ENCODE measurements around the gene NSUN5.
"Not testable (repeated sequence)": the region's sequence is repeated elsewhere in the genome, so short reads cannot be mapped to it uniquely, and the experiment has no call there.

NSUN5 gene

GRCh38 chr7:73325424-73325823, 16.8 kb upstream of the NSUN5 start:
- not testable (repeated sequence) for DNase-seq (ENCODE audit: low spot score)

DNA sequence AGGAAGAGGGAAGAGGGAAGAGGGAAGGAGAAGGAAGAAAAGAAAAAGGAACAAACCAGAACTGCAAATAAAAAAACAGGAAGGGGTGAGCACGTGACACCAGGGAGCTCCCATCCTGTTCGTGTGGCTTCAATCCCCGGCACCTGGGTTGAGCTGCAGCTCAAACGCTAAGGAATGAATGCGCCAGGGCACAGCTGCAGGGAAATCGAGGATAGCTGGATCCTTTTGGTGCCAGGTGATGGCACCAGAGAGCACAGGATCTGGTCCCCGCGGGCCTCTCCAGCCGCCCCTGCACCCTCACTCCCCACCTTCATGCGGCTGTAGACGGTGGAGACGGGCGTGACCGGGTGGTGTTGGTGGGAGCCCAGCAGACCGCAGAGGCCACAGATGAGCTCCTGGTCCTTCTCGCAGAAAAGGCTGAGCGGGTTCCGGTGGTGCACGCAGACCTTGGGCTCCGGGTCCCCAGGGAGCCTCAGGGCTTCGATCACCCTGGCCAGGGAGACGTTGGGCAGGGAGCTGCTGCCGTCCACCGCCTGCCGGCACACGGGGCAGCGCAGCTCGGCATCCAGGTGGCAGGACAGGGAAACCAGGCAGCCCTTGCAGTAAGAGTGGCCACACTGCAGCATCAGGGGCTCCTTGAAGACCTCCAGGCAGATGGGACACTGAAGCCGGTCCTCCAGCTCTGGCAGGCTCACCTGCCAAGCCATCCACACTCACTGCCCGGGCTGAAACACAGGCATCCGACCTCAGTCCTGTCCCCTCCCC, 15.6 kb upstream of the NSUN5 start:
- DNase-seq (ENCODE audit: low spot score) = peak; percentile 54

- not testable (repeated sequence) for DNase-seq (ENCODE audit: low spot score)
Observed at GRCh38 chr7:73323434-73324080, 14.9 kb upstream of the NSUN5 start.

- DNase-seq (ENCODE audit: low spot score) = not testable (repeated sequence)
Observed at GRCh38 chr7:73320009-73320408, 11.4 kb upstream of the NSUN5 start.

DNA sequence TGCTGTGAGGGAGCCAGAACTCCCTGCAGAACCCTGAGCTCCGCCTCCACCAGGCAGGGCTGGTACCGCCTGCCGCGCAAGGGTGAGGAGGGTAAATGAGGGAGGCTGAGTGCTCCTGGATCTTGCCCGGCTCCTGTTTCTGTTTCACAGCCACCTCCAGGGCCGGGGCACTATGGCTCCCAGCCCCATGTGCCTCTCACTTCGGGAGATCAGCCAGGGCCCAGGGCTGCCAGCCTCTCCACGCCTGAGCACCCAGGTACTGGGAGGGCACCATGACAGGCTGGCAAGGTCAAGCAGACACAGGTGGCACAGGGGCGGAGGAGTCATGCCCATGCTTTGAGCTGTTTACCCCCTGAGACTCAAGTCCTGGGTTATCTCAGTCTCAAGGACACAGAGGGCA, 10.9 kb upstream of the NSUN5 start:
- not testable (repeated sequence) for DNase-seq (ENCODE audit: low spot score)

GRCh38 chr7:73318656-73319204, 10.1 kb upstream of the NSUN5 start:
- DNase-seq (ENCODE audit: low spot score) = not testable (repeated sequence)

- no peak for DNase-seq (ENCODE audit: low spot score)
Observed at GRCh38 chr7:73316521-73316920, 7.9 kb upstream of the NSUN5 start.

DNA sequence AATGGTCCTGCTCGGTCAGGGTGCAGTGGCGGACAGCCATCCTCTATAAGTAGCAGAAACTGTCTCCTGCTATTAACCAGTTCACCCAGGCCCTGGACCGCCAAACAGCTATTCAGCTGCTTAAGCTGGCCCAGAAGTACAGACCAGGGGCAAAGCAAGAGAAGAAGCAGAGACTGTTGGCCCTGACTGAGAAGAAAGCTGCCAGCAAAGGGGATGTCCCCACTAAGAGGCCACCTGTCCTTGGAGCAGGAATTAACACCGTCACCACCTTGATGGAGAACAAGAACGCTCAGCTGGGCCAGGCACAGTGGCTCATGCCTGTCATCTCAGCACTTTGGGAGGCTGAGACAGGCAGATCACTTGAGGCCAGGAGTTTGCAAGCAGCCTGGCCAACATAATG, 5.6 kb upstream of the NSUN5 start:
- no peak for DNase-seq (ENCODE audit: low spot score)

DNA sequence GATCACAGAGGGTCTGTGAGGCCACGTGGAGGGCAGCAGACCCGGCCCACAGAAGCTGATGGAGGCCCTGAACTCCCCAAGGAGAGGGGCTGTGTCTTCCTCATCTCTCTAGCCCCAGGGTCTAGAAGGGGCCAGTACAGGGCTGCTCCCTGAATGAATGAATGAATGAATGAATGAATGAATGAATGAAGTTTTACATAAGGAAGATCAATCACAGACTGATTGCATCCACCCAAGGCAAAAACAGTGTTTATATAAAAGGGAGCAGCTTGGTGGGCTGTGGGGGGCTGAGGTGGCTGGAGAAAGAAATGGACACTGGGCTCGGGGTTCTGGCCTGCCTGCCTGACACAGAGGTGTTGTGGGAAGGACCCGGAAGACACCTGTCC, 4.9 kb upstream of the NSUN5 start:
- no peak for DNase-seq (ENCODE audit: low spot score)

GRCh38 chr7:73312831-73313520, 4.3 kb upstream of the NSUN5 start:
- no peak for DNase-seq (ENCODE audit: low spot score)

DNA sequence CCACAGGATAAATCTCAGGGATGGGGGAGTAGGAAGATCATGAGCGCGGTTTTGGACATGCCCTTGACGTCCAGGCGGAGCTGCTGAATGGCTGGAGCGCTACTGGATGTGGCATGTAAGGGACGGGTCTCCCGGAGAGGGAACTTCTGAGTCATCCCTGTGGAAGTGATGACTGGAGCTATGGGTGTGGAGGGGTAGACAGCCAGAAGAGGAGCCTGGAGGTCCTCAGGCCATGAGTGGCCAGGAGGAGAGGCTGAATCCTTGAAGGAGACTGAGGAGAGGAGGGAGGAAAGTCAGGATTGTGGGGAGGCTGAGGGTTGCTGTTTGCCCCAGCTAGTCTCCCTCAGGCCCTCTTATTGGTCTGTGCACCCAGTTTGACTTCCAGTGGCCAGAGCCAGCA, 2.8 kb upstream of the NSUN5 start:
- not testable (repeated sequence) for DNase-seq (ENCODE audit: low spot score)

- no peak for DNase-seq (ENCODE audit: low spot score)
Observed at GRCh38 chr7:73308074-73308664, 457 bp downstream of the NSUN5 start.

DNA sequence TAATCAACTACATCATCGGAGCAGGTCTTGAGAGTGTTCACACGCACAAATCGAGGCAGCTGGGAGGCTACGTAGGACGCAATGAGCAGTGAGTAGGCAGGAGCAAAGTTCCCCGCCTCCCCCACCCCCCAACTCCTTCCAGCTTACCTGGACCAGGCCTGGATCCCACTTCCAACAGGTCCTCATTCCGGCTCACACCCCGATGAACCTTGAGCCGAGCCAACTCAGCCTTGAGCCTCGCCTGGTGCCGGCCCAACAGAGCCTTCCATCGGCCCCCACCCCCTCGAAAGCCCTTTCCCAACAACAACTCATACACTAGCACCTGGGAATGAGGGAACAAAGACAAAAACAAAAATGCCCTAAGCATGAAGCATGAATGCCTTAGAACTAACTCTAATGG, 1.2 kb downstream of the NSUN5 start:
- DNase-seq (ENCODE audit: low spot score) = no peak

DNA sequence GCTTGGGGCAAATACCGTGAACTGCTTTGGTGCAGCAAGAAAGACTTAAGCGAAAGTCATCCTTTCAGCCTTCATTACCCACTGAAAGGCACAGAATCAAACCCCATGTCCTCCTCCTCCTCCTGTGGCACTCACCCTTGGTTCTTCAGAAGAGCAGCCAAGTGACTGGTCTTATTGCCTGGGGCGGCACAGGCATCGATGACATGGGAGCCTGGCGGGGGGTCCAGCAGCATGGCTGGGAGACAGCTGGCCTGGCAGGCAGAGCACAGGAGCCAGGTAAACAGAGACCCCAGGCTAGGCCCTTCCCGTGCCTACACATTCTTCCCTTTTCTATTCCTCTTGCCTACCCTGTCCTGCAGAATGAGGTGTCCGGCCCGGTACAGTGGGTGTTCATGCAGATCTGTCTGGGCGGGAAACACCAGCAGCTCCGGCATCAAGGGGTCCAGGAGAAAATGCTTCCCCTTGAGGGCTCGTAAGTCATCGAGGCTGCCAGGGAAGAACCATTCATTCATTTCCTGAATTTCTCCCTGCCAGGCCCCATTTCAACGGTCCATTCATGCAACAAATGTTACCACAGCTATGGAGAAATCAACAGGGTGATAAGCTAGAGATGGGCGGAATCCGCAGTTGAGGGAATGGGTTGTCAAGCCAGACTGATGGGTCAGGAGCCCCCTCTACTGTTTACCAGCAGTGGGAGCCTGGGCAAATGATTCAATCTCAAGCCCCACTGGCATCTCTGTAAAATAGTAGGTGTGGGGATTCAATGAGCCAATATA, 3.8 kb downstream of the NSUN5 start:
- not testable (repeated sequence) for DNase-seq (ENCODE audit: low spot score)

DNA sequence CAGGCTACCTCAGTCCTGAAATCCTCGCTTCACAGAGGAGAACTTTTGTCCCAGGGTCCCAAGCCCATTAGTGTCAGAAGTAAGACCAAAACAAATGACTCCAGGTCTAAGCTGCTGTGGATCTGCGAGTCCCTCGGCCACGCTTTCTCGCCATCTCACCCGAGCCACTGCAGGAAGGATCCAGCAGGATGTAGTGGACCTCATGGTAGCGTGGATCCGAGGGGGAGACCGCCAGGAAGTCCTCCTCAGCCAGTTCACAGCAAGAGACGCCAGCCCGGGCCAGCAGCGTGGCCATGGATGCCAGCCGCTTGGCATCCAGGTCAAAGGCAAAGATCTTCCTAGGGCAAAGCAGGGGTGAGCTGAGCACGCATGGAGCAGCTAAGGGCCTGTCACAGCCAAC, 4.6 kb downstream of the NSUN5 start:
- no peak for DNase-seq (ENCODE audit: low spot score)

- DNase-seq (ENCODE audit: low spot score) = no peak
Observed at GRCh38 chr7:73303546-73303945, 5.1 kb downstream of the NSUN5 start.

DNA sequence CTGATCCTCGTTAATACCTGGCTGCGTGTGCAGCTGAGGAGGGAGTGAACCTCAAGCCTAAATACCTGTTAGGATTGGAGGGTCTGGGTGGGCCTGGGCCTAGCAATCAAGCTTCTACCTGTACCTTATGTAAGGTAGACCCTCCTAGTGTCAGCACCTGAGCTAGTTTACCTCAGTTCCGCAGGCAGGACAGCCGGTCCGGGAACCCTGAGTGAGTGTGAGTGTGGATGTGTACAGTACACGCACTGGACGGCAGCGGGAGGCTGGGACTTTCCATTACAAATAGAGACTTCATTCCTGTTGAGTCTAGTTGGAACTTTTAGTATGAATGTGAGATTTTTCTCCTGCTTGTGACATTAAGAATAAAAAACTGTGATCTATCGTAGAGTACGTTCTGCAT, 5.8 kb downstream of the NSUN5 start:
- not testable (repeated sequence) for DNase-seq (ENCODE audit: low spot score)

DNA sequence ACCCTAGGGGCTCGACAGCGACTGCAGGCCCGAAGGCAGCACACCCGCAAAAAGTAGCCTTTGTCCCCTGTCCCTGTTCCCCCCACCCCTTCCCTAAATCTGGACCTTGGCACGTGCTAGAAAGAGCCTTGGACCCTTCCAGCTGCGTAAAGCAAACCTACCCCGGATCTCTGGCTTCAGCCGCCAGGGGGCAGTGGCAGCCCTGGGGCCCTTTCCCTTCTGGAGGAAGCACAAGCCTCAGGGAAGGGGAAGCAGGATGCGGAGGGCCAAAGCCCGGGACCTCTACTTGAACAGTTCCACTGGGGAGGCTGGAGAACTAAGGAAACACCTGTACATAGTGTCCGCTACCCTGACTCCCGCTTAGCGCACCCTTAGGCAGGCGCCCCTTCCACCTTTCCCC, 7.5 kb downstream of the NSUN5 start:
- DNase-seq (ENCODE audit: low spot score) = not testable (repeated sequence)

DNA sequence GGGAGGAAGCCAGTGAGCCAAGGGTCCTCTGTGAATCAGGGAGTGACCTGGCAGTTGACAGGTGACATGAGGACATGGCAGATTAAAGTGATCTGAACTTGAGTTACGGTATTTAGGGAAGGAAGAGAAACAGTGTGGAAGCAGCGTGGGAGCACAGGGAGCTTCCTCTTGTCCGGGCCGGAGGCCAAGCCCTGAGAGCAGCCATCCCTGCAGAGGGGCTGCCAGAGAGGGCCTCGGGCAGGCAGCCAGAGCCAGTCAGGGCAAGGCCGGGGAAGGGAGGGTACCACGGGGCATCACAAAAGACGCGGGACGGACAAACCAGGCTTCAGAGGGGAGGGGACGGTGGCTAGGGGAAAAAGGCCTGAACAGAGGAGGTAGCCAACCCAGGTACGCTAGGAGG, 8.8 kb downstream of the NSUN5 start:
- not testable (repeated sequence) for DNase-seq (ENCODE audit: low spot score)

- DNase-seq (ENCODE audit: low spot score) = not testable (repeated sequence)
Observed at GRCh38 chr7:73297706-73298105, 10.9 kb downstream of the NSUN5 start.

DNA sequence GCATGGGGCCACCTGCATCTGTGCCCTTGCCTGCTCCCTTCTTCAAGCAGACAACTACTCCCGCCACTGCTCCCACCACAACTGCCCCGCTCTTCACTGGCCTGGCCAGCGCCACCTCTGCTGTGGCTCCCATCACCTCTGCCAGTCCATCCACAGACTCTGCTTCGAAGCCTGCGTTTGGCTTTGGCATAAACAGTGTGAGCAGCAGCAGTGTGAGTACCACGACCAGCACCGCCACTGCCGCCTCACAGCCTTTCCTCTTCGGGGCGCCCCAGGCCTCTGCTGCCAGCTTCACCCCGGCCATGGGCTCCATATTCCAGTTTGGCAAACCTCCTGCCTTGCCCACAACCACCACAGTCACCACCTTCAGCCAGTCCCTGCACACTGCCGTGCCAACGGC, 11.4 kb downstream of the NSUN5 start:
- DNase-seq (ENCODE audit: low spot score) = not testable (repeated sequence)

DNA sequence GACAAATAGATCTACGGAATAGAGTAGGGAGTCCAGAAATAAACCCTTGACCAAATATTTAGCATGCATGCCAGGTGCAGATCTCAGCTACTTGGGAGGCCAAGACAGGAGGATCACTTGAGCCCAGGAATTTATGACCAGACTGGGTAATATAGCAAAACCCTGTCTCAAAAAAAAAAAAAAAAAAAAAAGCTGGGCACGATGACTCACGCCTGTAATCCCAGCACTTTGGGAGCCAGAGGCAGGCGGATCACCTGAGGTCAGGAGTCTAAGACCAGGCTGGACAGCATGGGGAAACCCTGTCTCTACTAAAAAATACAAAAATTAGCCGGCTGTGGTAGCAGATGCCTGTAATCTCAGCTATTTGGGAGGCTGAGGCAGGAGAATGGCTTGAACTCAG, 31.4 kb downstream of the NSUN5 start:
- DNase-seq (ENCODE audit: low spot score) = not testable (repeated sequence)
